ENCODE measurements around the gene DYSF.
"Not testable (repeated sequence)": the region's sequence is repeated elsewhere in the genome, so short reads cannot be mapped to it uniquely, and the experiment has no call there.

The DYSF gene

GRCh38 chr2:71620116-71620515, 166.8 kb downstream of the DYSF start:
- DNase-seq: no peak

- no peak for DNase-seq
Observed at GRCh38 chr2:71620851-71621251, 167.5 kb downstream of the DYSF start.

GRCh38 chr2:71629273-71629672, 175.9 kb downstream of the DYSF start:
- no peak for DNase-seq

DNA sequence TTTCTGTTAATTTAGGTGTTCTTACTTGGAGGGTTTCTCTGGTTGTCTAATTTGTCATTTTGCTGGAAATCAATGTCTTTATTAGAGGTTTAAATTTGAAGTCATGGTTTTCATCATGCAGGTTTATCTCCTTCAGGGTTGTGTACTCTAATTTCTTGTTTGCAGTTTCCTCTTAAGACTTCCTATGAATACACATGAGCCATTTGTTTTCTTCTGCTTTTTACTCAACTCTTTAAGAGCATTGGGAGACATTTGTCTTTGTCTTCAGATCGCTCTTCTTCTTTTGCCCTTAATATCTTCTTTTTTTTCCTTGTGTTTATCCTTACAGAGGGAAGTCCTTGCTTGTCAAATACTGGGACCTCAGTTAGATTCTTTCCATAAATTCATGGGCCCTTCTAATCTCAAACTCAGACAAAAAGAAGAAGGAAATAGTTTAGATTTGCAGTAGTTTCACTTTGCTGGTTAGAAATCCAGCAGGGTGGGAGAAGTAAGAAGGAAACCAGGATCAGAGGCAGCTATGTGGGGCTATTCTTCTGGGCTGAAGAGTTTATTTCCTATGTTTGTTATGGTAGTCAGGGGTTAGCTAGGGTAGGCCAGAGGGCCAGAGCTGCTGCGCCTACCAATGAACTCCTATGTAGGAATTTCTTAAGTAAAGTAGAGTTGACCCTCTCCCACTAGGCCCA, 176.6 kb downstream of the DYSF start:
- no peak for DNase-seq

DNA sequence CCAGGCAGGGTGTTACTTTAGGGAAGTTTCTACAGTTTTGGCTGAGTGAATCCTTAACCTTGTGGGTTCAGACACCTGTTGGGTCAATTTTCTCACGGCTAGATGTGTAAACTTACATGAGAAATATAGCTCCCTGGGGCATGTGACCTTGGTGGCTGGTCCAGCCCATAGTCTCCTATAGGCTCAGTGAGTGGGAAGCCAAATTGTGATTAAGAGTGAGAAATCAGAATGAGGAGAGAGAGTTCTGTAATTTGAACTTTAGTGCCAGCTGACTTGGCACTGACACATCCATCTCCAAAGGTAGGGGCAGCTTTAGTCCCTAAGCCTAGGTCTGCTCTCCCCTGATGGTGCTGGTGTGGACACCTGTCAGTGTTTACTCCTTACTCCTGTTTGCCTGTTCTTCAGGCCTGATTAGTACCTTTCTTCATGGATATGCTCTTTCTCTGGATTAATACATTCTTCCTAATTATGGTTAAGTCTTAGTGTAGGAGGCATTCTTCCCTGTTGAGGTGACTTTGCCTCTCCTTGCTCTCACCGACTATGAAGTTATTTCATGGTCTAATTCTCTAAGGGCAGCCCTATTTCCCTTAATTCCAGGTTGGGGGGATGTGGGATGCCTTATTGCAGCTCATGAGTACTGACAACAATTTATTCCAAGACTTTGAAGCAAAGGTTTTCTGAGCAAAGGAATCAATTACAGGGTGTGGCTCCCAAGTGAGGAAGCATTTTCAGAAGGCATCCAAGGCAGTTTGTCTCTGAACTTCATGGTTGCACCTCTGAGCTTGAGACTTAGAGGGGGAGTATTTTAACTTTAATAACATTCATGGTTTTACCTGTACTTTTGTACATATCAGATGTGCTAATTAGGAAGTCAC, 177.3 kb downstream of the DYSF start:
- DNase-seq: no peak

DNA sequence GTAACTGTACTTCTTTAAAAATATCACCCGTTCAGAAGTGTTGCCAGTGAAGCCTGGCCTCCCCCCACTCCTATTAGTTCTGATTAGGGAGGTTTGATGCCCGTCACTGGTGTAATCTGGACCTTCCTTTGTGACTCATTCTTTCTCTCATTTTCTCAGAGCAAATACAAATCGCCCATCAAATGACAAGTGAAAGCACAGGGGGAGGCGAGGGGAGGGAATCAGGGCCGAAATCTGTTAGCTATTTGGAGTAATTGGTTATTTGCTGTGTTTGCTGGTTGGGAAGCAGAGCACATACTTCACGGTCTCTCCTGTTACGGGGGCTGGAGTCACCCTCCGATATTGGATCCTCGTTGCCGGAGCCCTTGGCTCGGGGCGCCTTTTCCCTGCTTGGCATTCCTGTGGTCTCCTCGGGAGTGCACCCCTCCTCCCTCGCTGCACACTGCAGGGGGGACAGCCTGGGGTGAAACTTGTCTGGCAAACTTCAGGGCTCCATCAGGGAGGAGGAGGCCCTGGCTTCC, 178.1 kb downstream of the DYSF start:
- DNase-seq: peak; percentile 89

- no peak for DNase-seq
Observed at GRCh38 chr2:71633086-71633485, 179.7 kb downstream of the DYSF start.

DNA sequence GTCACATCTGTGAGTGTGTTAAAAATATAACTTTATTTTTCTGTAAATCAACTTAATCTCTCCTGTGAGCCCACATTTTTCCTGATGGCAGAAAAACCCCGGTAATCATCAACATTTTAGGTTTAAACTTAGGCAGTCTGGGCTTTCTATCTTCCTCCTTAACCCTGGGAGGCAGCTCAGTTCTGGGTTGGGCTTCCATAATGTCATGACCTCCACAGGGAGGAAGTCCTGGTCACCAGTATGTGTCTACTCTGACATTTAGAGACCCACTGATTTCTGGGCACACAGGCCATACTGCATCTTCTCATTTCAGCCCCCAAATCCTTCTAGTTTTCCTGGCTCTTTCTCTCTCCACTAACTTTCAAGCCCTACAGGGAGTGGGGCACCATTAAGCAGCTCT, 181.2 kb downstream of the DYSF start:
- DNase-seq: no peak

- no peak for DNase-seq
Observed at GRCh38 chr2:71635798-71636197, 182.4 kb downstream of the DYSF start.

DNA sequence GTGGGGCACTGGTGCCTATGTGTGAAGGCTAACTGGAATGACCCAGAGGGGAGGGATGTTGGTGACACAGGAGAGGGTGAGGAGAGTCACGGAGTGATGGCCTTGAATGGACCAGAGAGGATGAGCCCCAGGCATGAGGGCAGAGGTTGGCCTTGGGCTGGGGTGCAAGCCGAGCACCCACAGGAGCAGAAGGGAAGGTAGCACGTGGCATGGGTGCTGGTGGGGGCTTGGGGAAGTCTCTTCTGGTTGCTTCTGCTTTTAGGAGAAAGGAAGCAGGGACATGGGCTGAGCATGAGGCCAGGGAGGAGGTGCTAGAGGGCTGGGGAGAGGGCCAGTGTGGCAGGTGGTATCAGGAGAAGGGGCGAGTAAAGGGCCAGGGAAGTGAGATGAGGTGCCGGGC, 183.8 kb downstream of the DYSF start:
- no peak for DNase-seq

GRCh38 chr2:71637736-71638135, 184.4 kb downstream of the DYSF start:
- no peak for DNase-seq

DNA sequence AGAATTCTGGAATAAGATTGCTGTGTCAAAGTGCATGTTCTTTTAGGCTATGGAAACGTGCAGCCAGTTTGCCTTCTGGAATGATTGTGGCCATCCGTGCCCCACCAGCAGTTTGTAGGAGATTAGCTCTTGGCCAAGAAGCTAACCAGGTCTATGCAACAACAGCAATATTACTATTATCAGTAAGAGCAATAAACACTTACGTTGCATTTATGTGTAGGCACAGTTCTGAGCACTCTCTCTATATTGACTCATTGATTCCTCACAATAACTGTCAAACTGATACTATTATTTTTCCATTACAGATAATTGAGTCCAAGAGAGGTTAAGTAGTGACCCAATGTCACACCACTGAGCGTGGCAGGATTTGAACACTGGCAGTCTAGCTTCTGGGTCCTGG, 186.4 kb downstream of the DYSF start:
- DNase-seq: no peak

DNA sequence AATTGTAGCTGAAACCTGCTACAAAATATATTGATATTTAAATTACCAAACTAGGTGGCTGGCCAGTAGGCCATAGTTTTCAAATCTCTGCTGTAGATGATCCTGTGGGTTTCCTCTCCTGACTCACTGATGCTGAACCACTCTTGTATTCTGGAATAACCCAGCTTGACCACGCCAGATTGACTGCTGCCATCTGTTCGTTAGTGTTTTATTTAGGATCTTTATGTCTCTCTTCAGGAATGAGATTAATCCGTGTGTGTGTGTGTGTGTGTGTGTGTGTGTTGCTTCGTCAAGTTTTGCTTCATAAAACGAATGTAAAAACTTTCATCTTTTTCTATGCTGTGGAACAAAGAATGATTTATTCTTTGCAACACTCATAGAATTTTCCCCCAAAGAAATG, 187.1 kb downstream of the DYSF start:
- DNase-seq: no peak

DNA sequence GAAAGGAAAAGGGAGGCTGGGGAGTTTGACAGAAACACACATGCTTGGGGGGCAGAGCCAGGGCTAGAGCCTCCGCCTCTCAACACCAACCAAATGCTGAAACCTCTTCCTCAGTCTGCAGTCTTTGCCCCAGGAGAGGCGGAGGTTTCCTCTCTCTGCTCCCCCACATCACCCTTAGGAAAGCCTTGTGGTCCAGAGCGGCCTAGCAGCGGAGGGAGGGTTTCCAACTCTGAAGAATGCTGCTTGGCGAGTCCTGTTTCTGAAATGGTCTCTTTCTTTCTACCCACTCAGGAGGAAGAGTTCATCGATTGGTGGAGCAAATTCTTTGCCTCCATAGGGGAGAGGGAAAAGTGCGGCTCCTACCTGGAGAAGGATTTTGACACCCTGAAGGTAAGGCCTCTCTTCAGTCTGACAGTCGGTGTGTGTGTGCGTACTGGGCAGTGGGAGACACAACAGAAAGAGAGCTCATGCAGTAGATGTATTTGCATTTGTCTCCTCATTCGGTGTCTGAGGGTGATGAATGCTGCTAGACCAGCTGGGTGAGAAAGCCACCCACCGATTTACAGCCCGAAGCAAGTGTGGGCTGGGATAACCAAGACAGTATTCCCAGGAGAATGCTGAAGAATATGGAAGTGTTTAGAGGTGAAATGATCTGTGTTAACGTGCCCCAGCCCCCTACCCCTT, 190.5 kb downstream of the DYSF start:
- no peak for DNase-seq

DNA sequence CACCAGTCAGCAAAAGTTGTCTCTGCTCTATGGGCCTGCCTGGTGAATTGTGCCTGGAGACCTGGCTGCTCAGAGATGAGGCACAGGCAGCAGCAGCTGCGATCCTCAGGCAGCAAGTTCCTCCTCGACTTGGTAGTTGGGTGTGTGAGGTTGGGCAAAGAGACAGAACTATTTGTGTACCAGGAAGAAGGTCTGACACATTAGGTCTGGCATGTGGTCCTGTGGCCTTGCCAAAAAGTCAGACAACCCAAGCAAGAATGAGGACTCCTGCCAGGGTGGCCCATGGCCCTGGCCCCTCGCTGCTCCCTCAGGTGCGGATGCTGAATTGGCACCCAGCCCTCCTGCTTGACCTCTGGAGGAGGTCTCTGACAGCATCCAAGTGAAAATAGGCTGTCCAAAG, 192.7 kb downstream of the DYSF start:
- peak; percentile 58 for DNase-seq

- DNase-seq: peak; percentile 76
Observed at GRCh38 chr2:71647356-71647755, 194.0 kb downstream of the DYSF start.

DNA sequence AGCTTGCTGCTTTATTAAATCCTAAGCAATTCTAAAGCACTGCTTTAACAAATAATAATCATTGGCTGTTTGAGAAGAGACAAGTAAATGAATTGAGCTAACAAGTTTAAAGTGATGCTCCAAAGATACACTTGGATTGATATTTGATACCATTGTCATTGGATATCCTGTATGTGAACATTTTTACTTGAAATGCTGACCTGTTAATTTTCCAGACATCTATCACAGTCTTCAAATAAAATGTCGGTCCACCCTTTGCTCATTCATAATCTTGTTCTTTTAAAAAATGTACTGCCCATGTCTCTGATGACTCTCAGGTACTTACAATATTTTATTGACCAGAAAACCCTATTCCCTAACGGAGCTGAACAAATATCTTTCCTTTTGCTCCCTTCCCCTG, 202.1 kb downstream of the DYSF start:
- DNase-seq: no peak

GRCh38 chr2:71658256-71658655, 204.9 kb downstream of the DYSF start:
- not testable (repeated sequence) for DNase-seq

DNA sequence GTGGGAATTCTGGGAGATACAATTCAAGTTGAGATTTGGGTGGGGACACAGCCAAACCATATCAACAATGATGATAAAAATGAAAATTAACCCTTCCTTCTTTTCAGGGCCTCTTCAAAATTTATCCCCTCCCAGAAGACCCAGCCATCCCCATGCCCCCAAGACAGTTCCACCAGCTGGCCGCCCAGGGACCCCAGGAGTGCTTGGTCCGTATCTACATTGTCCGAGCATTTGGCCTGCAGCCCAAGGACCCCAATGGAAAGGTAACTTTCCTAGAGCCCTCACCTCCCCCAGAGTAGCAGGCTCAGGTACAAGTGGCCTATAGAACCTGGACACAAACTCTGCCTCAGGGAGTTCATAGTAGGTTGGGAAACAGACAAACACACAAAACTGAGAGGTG, 205.4 kb downstream of the DYSF start:
- DNase-seq: no peak

GRCh38 chr2:71659868-71660518, 206.6 kb downstream of the DYSF start:
- no peak for DNase-seq

DNA sequence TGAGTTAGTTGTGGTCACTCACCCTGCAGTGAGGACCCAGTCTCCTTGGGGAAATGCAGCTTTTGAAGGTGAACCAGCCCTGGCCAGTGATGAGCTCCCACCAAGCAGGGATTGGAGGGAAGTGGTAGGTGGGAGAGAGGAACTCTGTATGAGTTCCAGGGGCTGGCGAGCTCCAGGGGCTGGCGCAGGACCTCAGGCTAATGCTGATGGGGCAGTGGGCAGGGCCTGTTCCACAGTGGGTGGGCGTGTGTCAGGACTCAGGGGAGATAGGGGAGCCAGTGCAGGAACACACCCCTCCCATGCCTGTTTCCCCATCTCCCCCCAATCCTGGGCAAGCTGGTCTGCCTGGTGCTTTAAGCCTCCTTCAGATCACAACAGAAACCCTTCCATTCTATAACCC, 208.4 kb downstream of the DYSF start:
- no peak for DNase-seq

DNA sequence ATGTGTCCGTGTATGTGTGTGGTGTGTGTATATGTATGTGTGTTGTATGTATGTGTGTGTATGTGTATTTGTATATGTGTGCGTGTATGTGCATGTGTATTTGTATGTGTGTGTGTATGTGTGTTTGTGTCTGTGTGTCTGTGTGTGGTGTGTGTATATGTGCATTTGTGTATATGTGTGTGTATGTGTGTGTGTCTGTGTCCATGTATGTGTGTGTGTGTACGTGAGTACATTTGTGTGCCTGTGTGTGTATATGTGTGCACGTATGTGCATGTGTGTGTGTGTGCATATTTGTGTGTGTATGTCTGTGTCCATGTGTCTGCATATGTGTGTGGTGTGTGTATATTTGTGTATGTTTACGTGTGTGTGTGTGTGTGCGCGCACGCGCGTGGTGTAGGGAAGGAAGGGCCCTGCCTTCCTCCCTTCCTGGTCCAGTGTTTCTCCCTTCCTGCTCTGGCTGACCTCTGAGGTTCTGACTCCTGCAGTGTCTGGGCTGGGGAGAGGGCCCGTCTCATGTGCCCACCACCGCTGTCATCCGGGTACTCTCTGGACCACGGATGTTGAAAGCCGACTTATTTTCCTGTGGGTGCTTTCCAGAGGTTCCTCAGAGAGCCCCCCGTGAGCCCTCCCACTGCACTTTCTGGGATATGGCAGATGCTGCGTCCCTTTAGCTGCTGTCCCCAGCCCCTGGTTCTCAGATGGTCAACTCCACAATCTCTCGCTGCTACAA, 209.5 kb downstream of the DYSF start:
- DNase-seq: no peak

Data from fibroblast of upper back skin (primary cell).